ENCODE data around the gene DEPDC1.
"Not testable (repeated sequence)": the region's sequence is repeated elsewhere in the genome, so short reads cannot be mapped to it uniquely, and the experiment has no call there.

Gene DEPDC1

DNA sequence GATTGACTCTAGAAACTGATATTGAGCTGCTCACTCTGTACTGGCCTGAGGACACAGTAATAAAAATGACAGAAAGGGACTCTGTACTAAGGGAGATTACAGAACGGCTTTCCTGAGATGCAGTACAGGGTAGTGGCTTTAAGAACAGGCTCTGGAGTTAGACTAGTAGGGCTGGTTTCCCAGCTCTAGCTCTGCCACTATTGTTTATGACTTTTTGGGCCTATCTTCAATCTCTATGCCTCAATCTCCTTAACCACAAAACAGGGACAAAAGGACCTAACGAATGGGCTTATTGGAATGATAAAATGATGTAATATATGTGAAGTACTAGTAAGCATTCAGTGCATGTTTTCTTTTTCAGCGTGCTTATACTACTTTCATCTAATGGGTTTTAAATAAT lies 1.4 kb downstream of the DEPDC1 start:
- ATAC-seq, result no peak
- TF ChIP-seq BACH2 (CRISPR knock-in tag; IDR thresholded peaks at IDR 0.05; ENCODE audit: borderline replicate concordance) (no peak), ZFP30 (CRISPR knock-in tag; IDR thresholded peaks at IDR 0.05) (no peak), ESRRG (CRISPR knock-in tag; IDR thresholded peaks at IDR 0.05) (no peak), PPARA (CRISPR knock-in tag; IDR thresholded peaks at IDR 0.05; ENCODE audit: borderline replicate concordance) (no peak)
- TF ChIP-seq, protein P1, sequence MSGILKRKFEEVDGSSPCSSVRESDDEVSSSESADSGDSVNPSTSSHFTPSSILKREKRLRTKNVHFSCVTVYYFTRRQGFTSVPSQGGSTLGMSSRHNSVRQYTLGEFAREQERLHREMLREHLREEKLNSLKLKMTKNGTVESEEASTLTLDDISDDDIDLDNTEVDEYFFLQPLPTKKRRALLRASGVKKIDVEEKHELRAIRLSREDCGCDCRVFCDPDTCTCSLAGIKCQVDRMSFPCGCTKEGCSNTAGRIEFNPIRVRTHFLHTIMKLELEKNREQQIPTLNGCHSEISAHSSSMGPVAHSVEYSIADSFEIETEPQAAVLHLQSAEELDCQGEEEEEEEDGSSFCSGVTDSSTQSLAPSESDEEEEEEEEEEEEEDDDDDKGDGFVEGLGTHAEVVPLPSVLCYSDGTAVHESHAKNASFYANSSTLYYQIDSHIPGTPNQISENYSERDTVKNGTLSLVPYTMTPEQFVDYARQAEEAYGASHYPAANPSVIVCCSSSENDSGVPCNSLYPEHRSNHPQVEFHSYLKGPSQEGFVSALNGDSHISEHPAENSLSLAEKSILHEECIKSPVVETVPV (CRISPR knock-in tag; IDR thresholded peaks at IDR 0.05), result no peak

DNA sequence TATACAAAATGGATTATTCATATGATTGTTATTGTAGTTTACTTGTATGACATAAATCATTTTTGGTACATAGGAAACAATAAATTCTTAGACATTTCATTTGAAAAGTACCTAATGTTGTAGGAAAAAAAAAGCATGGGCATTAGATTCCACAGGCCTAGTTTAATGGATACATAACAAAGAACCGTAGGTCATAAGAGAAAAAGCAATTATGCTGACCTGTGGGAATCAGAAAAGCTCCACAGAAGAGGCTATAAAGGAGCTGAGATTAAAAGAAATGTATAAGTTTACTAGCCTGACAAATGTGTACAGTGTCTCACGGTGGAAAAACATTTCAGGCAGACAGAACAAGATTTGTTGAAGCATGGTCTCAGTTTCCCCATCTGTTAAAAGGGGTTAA lies 3.7 kb downstream of the DEPDC1 start:
- no peak for TF ChIP-seq ZNF70 (CRISPR knock-in tag; IDR thresholded peaks at IDR 0.05)
- TF ChIP-seq, protein P2, sequence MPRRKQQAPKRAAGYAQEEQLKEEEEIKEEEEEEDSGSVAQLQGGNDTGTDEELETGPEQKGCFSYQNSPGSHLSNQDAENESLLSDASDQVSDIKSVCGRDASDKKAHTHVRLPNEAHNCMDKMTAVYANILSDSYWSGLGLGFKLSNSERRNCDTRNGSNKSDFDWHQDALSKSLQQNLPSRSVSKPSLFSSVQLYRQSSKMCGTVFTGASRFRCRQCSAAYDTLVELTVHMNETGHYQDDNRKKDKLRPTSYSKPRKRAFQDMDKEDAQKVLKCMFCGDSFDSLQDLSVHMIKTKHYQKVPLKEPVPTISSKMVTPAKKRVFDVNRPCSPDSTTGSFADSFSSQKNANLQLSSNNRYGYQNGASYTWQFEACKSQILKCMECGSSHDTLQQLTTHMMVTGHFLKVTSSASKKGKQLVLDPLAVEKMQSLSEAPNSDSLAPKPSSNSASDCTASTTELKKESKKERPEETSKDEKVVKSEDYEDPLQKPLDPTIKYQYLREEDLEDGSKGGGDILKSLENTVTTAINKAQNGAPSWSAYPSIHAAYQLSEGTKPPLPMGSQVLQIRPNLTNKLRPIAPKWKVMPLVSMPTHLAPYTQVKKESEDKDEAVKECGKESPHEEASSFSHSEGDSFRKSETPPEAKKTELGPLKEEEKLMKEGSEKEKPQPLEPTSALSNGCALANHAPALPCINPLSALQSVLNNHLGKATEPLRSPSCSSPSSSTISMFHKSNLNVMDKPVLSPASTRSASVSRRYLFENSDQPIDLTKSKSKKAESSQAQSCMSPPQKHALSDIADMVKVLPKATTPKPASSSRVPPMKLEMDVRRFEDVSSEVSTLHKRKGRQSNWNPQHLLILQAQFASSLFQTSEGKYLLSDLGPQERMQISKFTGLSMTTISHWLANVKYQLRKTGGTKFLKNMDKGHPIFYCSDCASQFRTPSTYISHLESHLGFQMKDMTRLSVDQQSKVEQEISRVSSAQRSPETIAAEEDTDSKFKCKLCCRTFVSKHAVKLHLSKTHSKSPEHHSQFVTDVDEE (CRISPR knock-in tag; IDR thresholded peaks at IDR 0.05), result no peak
- no peak for TF ChIP-seq CSDC2 (CRISPR knock-in tag; IDR thresholded peaks at IDR 0.05)
- no peak for TF ChIP-seq ZNF8 (CRISPR knock-in tag; IDR thresholded peaks at IDR 0.05)
- TF ChIP-seq TOX (CRISPR knock-in tag; IDR thresholded peaks at IDR 0.05; ENCODE audit: borderline replicate concordance), result no peak
- no peak for TF ChIP-seq PPARA (CRISPR knock-in tag; IDR thresholded peaks at IDR 0.05; ENCODE audit: borderline replicate concordance)
- TF ChIP-seq, protein P3, sequence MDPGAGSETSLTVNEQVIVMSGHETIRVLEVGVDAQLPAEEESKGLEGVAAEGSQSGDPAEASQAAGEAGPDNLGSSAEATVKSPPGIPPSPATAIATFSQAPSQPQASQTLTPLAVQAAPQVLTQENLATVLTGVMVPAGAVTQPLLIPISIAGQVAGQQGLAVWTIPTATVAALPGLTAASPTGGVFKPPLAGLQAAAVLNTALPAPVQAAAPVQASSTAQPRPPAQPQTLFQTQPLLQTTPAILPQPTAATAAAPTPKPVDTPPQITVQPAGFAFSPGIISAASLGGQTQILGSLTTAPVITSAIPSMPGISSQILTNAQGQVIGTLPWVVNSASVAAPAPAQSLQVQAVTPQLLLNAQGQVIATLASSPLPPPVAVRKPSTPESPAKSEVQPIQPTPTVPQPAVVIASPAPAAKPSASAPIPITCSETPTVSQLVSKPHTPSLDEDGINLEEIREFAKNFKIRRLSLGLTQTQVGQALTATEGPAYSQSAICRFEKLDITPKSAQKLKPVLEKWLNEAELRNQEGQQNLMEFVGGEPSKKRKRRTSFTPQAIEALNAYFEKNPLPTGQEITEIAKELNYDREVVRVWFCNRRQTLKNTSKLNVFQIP (CRISPR knock-in tag; IDR thresholded peaks at IDR 0.05; ENCODE audit: borderline replicate concordance, low read depth), result no peak
- no peak for TF ChIP-seq RARB (CRISPR knock-in tag; IDR thresholded peaks at IDR 0.05)
- TF ChIP-seq ZC3H10 (CRISPR knock-in tag; IDR thresholded peaks at IDR 0.05), result no peak
- TF ChIP-seq, protein P4, sequence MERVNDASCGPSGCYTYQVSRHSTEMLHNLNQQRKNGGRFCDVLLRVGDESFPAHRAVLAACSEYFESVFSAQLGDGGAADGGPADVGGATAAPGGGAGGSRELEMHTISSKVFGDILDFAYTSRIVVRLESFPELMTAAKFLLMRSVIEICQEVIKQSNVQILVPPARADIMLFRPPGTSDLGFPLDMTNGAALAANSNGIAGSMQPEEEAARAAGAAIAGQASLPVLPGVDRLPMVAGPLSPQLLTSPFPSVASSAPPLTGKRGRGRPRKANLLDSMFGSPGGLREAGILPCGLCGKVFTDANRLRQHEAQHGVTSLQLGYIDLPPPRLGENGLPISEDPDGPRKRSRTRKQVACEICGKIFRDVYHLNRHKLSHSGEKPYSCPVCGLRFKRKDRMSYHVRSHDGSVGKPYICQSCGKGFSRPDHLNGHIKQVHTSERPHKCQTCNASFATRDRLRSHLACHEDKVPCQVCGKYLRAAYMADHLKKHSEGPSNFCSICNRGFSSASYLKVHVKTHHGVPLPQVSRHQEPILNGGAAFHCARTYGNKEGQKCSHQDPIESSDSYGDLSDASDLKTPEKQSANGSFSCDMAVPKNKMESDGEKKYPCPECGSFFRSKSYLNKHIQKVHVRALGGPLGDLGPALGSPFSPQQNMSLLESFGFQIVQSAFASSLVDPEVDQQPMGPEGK (CRISPR knock-in tag; IDR thresholded peaks at IDR 0.05; ENCODE audit: borderline replicate concordance), result no peak
- TF ChIP-seq, protein P1 (CRISPR knock-in tag; IDR thresholded peaks at IDR 0.05), result no peak
- no peak for TF ChIP-seq BACH2 (CRISPR knock-in tag; IDR thresholded peaks at IDR 0.05; ENCODE audit: borderline replicate concordance)
- no peak for TF ChIP-seq ARNTL (CRISPR knock-in tag; IDR thresholded peaks at IDR 0.05; ENCODE audit: borderline replicate concordance, low read depth)
- no peak for TF ChIP-seq OSR1 (CRISPR knock-in tag; IDR thresholded peaks at IDR 0.05)
- no peak for TF ChIP-seq SNAI2 (CRISPR knock-in tag; IDR thresholded peaks at IDR 0.05)
- no peak for TF ChIP-seq ESRRG (CRISPR knock-in tag; IDR thresholded peaks at IDR 0.05)
- TF ChIP-seq TCF4 (CRISPR knock-in tag; IDR thresholded peaks at IDR 0.05; ENCODE audit: borderline replicate concordance), result no peak
- no peak for TF ChIP-seq ISL1 (CRISPR knock-in tag; IDR thresholded peaks at IDR 0.05)
- TF ChIP-seq ZNF565 (CRISPR knock-in tag; conservative IDR thresholded peaks at IDR 0.05; ENCODE audit: low read depth), result no peak
- TF ChIP-seq ZFP30 (CRISPR knock-in tag; IDR thresholded peaks at IDR 0.05), result no peak
- ATAC-seq, result no peak

DNA sequence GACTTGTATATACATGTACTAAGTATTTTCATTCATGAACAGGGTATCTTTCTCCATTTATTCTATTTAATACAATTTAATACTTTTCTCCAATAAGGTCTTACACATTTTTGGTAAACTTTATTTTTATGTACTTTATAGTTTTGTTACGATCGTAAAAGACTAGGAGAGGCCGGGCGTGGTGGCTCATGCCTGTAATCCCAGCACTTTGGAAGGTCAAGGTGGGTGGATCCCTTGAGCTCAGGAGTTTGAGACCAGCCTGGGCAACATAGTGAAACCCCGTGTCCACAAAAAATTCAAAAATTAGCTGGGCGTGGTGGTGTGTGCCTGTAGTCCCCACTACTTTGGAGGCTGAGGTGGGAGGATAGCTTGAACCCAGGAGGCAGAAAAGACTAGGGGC lies 4.6 kb downstream of the DEPDC1 start:
- ATAC-seq, result not testable (repeated sequence)
